Dermis blood vessel endothelial cell (primary cell): Measurements from ENCODE around the gene TMIGD3. TPM values are rescaled to one million over a fixed set of nuclear protein-coding genes. Genes with fewer than 3 reads are reported as not detected.
A peak's percentile ranks its signal among the peaks of the same experiment; 100 is the strongest.
"Not testable (repeated sequence)": the region's sequence is repeated elsewhere in the genome, so short reads cannot be mapped to it uniquely, and the experiment has no call there.

Source experiments
- DNase-seq: peaks from one replicate; pipeline ENCODE4 v3.0.0; 2010
- total RNA-seq: library from RNA; depleted of rRNA; stranded (reverse); fragments of >200 nt; gene quantifications from 2 replicates; pipeline ENCODE4 v1.2.3, GENCODE V29; 2014

Gene TMIGD3
- total RNA-seq = not detected in 2 replicates

DNA sequence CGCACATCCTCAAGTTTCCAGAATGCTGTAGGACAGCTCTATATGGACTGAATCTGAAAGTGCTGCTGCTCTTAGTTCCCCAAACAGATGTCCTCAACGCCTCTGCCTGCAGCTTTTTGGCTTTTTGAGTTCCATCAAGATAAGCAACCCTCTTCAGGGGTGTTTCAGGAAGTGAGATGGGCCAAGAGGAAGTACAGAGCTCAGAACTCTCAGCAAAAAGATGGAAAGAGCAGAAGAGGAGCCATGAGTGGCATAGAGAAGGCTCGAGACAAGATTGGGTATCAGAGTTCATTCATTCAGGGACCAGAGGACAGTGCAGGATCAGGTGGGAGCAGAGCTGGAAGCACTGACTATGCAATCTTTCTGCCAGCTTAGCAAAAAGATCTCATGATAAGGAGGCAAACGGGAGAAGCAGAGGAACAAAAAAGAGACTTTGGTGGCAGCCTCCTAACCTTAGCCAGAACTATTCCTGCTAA, at the start of gene TMIGD3, which contains the start of gene ADORA3:
Gene TMIGD3 (minus strand): TSS at position 49 of the 476 bp plus-strand sequence. CDS start 279 bp downstream, outside the sequence.
Gene ADORA3 (minus strand): TSS at position 49 of the 476 bp plus-strand sequence. CDS start 279 bp downstream, outside the sequence.
- no peak for DNase-seq

DNA sequence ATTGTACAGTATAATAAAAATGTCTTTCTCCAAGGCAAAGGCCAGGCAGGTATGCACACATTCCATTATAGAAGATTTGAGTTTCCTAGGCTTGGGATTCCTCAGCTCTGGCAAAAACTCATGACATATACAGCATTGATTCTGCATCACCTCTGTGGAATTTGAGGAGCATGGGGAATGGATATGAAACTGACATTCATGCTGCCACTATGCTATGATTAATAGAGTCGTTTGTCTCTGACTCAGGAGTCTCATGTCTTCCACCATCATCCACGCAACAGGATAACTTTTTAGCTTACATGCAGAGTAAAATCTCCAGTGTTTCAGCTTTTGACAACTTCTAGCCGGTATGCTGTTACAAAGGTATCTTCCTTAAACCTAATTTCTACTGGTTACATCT, 49.8 kb upstream of the TMIGD3 start:
- no peak for DNase-seq

DNA sequence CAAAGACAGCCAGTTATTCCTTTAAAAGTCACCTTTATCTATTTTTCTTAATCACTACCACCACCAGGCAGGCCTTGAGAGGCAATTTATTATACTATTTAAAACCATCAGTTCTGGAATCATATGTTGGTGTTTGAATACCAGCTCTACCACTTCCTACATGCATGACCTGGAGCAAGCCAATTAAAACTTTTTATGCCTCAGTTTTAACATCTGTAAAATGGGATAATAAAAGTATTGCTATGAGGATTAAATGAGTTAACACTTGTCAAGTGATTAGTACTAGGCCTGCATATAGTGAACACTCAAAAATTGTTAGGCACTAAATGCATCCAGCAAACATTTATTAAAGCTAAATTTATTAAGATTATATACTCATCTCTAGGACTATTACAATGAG, 49.2 kb upstream of the TMIGD3 start:
- no peak for DNase-seq

DNA sequence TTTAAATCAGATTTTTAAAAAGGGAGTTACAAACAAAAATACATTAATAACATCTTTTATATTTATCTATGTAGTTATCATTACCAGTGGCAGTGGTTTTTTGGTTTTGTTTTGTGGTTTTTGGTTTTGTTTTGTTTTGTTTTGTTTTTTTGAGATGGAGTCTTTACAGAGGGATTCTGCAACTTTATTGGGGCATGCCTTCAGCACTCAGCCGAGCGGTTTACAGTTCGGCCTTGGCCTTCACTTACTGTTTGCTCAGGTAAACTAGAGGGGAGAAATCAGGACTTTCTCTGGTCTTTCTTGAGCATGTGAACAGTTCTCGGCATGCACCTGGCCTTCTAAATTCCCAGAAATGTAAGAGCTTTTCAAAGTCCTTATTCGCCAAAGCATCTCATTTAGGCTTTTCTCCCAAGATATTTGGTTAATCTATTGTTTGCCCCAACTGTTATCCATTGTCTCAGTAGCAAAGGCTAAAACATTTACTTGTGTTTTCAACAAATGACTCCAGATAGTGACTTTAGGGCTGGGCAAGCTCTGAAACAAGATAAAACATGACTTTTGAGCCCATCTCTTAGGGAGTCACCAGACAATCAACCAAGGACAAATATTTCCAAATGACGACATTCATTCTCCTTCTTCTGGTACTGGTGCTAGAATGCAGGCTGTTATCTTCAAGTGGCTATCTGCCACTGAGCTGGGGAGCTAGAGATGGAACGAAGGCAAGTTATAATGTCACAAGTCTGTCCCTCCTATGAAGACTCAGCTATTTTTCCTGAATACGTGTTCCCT, 48.4 kb upstream of the TMIGD3 start:
- DNase-seq = no peak

DNA sequence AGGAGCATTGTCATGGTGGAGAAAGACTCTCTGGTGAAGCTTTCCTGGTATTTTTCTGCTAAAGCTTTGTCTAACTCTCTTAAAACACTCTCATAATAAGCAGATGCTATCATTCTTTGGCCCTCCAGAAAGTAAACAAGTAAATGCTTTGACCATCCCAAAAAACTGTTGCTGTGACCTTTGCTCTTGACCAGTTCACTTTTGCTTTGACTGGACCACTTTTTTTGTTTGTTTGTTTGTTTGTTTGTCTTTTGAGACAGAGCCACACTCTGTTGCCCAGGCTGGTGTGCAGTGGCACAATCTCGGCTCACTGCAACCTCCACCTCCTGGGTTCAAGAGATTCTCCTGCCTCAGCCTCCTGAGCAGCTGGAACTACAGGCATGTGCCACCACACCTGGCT, 44.4 kb upstream of the TMIGD3 start:
- not testable (repeated sequence) for DNase-seq

DNA sequence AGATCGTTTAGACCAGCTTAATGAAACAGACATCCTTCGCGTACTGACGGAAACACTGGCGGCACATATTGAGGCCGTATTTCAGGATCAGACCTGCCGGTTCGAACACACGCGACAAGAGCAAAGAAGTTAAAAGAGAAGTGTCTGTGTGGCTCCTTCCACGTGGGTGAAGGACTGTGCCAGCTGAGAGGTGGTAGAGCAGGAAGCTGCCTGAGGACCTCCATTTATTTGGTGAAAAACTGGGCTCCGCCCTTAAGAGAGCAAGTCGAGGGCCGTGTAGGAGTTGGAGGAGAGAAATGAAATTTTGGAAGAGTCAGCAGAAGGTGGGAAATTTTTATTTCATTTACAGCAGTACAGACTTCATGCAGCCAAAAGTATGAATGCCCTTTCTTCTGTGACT, 38.8 kb upstream of the TMIGD3 start:
- no peak for DNase-seq

DNA sequence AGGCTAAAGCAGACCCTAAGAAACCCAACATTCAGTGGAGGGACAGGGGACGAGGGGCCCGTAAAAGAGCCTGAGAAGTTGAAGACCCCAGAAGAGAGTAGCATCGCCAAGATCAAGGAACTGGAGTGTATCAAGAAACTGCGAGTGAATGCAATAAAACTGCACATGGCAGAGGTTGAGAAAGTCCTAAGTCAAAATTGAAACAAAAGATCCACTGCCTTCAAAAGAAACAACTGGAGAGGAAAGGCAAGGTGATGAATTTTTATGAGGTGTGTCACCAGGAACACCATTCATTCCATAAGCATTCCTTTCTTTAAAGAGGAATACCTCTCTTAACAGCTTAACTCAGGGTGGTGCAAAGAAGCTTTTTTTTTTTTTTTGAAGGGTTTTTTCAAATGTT, 38.3 kb upstream of the TMIGD3 start:
- DNase-seq = no peak

DNA sequence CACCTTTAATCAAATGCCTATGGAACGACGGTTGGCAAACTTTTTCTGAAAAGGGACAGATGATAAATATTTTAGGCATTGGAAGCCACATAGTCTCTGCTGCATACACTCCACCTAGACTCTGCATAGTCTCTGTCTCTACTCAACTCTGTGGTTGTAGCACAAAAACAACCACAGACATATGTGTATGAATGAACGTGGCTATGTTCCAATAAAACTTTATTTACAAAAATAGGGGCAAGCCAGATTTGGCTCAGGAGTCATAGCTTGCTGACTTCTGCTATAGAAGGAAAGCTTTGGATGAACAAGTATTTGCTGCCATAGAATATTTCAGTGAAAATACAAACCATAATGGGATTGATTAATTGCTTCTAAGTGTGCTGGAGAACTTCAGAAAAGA, 37.5 kb upstream of the TMIGD3 start:
- no peak for DNase-seq

DNA sequence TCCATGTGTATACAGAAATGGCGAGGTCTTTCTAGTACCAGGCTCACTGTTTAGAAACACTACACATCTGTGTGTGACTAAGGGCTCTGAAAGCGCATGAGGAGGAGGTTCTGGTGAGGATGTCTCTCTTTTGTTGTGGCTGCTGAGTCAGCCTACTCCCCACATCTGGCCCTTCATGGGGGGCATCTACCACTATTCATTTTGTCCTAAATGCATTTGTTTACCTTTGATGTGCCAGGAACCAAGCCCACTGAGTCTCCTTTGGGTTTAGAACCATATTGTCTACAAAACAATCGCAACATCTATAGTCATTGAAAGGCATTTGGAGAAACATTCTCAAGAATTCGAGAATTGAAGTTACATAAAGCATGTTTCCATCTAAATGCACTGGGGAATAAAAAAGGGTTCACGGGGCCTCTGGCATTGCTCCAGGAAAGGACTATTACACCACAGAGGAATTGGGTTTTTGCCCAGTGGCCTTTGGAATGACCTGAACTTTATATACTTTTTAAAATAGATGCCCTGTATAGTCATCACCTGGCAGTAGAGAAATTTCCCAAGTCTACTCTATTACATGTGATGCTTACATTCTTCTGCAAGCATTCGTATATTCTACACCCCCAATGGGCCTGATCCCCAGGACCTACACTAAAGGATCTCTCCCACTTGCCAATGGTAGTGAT, 35.1 kb upstream of the TMIGD3 start:
- DNase-seq = no peak

DNA sequence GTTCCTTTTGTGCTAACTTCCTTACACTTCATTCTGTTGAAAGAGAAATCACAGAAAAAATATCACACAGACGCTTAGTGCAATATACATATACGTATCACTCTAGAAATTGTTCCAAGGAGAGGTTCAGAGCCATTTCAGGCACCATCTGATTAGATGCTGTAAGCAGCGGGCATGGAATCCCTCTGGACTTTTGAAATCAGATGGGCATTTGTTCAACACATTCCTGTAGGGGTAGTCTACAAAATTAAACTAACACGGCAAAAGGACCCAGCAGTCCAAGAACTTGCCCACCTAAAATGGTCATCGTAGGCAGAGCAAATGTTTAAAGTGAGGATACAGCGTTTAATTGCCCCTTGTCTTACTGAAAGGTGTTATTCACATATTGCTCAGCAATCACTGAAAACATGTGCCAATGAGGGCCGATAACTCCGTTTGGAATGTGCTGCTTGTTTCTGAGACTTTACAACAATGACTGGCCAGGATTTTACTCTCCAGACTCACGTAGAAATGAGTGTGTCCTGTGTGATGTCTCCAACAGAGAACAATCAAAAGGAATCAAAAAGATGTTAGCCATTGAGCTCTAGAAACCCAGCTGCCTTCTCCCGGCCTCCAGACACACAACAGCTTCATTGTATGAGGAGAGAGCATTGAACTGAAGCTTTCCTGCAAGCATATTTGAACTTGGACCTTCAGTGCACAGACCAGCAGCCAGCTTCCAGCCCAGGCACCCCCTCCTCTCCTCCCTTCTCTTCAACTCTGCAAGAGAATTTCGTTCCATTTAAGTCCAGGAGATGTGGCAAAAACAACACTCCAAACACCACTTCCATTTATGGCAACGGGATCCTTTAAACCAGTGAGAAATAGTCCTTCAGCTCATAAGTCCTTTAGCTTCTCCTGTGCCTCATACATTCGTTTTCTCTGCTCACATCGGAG, 32.1 kb upstream of the TMIGD3 start:
- no peak for DNase-seq

DNA sequence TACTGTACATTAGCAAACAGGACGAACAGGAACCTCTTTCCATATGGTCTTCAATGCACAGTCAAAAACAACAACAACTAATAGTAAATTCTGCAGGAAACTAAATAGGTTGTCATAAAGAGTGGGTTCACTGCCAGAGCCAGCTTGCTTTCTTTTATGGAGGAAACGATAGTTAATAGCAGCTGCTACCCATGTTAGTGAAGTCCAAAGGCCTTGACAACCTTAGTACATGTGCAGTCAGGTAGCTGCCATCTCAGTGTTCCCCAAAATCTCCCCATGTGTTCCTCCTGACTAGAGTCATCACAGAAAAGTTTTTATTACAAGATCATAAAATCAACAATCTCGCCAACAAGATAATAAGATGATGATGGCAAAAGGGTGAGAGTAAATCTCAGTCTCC, 16.6 kb upstream of the TMIGD3 start:
- DNase-seq = no peak

DNA sequence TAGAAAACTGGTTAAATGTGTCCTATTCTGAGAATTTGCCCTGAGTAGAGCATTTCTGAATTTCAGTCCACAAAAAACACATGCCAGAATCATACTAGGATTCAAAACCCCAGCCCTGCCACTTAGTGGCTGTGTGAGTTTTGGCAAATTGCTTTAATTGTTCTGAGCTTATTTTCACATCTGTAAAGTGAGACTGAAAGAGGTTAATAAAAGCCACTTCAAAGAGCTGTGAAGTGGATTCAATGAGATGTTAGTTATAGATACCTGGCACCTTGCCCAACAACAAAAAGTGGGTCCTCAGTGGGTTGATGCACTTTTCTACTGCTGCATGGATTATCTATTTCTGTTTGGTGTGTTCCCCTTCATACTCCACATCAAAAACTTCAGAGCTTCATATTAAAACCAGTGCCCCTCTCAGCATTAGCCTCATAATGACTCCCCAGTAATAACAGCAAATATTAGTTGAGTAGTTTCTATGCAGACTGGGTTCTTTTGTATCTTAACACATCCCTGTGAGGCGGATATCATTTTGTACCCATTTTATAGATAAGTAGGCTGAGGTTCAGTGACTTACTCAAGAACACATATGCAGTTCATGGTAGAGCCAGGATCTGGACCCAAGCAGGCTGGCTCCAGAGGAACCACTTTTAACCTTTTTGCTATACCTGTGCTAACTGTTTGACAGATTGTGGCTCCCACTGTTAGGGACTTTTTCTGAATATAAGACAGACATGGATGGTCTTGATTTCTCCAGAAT, 14.2 kb upstream of the TMIGD3 start:
- no peak for DNase-seq

DNA sequence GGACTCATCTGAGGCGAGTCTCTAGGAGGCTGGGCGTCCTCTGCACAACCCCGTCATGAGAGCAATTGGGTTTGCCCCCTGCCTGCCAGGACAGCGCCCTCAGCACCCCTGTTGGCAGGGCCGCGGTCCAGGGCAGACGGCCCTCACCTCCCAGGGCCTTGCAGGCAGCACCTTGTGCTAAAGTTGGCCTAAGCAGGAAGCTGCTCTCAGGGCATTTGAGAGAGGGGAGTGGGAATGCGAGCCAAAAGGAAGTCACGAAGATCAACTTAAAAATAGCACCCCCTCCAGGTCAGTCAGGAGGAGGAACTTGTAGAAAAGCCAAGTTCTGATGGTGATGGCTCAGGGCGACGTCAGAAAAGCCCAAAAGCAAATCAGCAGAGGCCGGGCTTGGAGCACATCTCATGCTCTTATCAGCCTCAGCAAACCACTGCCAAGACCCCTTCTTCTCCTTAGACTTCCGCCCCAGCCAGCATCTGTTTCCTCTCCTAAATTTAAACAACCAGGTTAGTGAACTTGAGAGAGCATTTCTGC, 12.6 kb upstream of the TMIGD3 start:
- peak; percentile 92 for DNase-seq

DNA sequence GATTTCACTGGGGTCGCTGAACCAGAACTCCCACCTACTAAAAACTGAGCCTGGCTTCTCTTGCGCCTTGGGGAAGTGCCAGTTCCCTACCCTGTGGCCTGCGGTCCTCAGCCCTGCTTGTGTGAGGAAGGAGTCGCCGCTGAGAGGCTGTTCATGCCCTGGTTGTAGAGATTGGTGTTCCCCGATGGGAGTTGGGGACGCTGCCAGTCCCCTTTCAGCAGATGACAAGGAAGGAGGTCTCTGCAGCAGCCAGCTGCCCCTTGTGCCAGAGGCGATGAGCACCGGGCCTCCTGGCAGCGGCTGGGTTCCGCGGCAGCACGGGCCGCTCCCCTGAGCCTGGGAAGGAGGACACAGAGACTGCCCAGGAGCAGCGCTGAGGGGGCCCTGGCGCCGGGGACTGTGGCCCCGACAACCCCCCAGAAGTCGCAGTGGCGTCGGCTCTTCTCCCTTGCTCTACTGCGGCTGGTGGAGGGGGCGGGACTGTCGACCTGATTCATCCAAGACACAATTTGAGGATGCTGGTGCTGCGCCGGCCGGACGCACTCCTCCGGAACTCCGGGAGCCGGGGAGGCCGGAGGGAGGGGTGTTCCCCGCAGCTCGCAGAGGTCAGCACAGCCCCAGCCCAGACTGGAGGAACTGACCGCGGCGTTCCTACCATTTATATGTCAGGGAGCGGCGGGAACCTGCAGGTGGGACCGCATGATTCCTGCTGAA, 12.0 kb upstream of the TMIGD3 start:
- DNase-seq = peak; percentile 85

DNA sequence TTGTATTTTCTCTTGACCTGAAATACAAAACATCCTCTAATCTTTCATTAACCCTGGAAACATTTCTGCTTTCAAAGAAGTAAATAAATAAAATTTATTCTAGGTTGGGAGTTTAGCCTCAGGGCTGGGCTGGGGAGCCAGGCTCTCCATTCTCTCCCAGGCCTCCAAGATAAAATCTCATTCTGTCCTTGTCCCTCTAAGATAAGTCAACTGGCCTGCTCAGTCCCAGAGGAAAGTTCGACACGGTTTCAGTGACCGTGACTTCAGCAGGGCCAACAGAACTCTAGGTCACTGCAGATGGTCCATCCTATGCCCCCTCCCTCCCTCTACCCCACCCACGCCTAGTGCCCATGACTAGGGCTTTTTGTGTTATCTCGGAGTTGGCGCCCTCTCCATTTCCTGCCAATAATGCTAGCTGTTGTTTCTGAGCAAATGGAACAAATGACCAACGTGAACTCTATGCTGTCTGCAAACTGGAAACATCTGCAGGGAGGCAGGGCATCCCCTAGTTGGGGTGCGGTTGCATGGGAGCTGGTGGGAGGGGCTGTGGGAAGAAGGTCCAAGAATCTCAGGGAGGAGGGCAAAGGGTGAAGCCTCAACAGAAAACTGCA, 10.1 kb upstream of the TMIGD3 start:
- peak; percentile 84 for DNase-seq

DNA sequence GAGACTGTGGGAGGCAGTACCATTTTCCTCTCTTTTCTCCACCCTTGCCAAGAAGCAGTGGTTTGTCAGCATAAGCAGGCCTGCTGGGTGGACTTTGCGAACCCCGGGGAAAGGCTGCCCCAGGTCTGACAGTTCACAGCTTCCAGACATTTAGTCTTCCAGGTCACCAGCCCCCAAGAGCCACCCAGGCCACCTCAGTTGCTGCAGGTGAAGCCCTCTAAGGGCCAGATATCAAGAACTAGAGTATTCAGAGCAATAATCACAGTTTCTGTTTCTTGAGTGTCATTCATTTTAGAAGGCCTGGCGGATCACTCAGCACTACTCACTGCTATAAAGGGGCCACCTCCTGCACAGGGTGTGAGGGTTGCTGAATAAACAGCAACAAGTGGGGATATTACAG, 9.5 kb upstream of the TMIGD3 start:
- no peak for DNase-seq

DNA sequence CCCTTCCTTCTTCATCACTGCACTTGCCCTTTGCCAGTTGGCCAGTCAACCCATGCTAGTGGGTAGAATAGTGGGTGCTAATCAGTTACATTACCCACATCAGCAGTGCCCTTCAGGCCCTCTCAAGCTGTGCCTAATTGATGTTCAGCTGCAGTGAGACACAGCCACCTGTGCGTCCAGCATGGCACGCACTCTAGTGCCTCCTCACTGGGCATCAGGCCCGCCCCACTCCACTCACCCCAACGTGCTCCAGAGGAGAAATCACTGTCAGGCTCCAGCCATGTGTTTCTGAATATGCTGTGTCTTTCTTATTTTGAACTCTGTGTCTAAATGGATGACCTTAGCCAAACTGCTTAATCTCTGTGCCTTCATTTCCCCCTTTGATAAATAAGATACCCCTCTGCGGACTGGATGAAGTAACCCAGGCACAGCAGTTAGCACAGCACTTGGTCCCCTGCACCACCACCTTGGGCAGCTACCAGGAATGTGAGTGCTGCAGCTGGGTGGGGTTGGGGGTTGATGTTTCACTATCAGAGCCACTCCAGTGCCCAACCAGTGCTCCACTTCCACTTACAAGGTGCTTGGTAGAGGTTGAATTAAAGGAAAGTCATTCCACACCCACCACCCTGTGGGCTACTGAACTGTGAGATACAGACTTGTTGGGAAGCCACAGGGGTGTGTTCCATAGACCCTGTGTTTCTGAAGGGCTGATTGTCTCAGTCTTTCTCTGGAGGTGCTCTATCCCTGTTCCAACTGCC, 8.9 kb upstream of the TMIGD3 start:
- DNase-seq = no peak

DNA sequence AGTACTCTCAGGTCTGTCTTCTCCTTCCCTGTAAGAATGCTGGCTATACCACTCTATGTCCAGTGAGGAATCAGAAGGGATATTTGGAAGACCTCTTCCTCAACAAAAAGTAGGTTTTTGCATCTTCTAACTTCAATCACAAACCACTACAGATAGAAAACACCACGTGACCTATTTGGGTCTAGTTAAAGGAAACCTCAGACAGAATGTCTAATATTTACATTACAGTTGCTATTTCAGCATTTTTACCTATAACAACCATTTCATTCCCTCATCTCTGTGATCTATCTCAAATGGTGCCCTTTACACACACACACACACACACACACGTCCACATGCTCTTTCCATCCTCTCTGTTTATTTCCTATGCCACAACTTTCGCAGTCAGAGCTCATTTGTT, 7.9 kb upstream of the TMIGD3 start:
- no peak for DNase-seq

DNA sequence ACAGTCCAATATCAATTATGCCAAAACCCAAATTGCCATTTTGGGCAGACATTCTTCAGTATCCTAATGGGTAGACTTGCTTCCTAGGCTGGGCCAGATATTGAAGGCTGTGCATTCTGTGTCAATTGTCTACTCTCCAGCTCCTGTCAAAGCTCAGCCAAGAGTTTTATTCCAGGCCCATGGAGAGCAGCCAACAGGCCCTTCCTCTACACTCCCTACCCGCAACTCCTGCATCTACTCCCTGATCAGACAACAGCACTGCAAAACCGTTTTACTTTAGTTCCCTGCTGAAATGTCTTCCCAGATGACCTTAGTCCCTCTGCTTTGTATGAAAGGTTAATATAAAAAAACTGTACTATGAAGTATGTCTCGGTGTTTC, 6.6 kb upstream of the TMIGD3 start:
- DNase-seq = peak; percentile 39
